ENCODE results near the gene IPO5. TPM values are rescaled to one million over a fixed set of nuclear protein-coding genes. Genes with fewer than 3 reads are reported as not detected.
"Not testable (repeated sequence)": the region's sequence is repeated elsewhere in the genome, so short reads cannot be mapped to it uniquely, and the experiment has no call there.

Gene IPO5
- polyA plus RNA-seq, 4 donors = 8.7 to 104 (median 30.7) TPM

- not testable (repeated sequence) for H3K27me3 ChIP-seq (ENCODE audit: control insufficient read depth in 3 of 3, insufficient read depth in 3 of 3, low read length in 3 of 3); H3K4me3 ChIP-seq (ENCODE audit: low read depth in 1 of 3, low read length in 3 of 3); H3K9me3 ChIP-seq (ENCODE audit: control insufficient read depth in 2 of 2, insufficient read depth in 1 of 2, low read depth in 1 of 2, low read length in 1 of 2); H3K36me3 ChIP-seq (ENCODE audit: control insufficient read depth in 3 of 3, insufficient read depth in 2 of 3, low read depth in 1 of 3, low read length in 3 of 3); FAIRE-seq; H3K4me1 ChIP-seq (ENCODE audit: control insufficient read depth in 3 of 3, insufficient read depth in 2 of 3, low read depth in 1 of 3, low read length in 2 of 3); DNase-seq; H3K27ac ChIP-seq (ENCODE audit: low read depth in 1 of 3, low read length in 2 of 3)
- WGBS, 3 donors = 69 to 72% (median 69%) methylated on average over 4 of the region's 4 CpGs
These were observed 644 bp upstream of the IPO5 start for GRCh38 chr13:97952831-97953230.

DNA sequence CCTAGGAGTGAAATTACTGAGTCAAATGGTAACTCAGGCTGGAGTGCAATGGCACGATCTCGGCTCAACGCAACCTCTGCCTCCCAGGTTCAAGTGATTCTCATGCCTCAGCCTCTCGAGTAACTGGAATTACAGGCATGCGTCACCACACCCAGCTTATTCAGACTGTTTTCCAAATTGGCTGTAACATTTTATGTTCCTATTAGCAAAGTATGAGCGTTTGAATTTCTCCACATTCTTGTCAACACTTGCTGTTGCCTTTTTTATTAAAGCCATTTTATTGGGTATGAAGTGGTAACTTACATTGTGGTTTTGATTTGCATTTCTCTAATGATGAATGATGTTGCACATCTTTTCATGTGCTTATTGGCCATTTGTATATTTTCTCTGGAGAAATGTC is 7.9 kb downstream of the IPO5 start:
- H3K27me3 ChIP-seq (ENCODE audit: control insufficient read depth in 3 of 3, insufficient read depth in 3 of 3, low read length in 3 of 3) = no peaks in the 10 kb centered on the region
- no peaks in the 10 kb centered on the region for H3K4me1 ChIP-seq (ENCODE audit: control insufficient read depth in 3 of 3, insufficient read depth in 2 of 3, low read depth in 1 of 3, low read length in 2 of 3)
- FAIRE-seq = no peak
- 91 to 92% (median 91%) methylated on average over 6 of the region's 6 CpGs for WGBS, 3 donors
- no peaks in the 10 kb centered on the region for H3K9me3 ChIP-seq (ENCODE audit: control insufficient read depth in 2 of 2, insufficient read depth in 1 of 2, low read depth in 1 of 2, low read length in 1 of 2)
- H3K36me3 ChIP-seq (ENCODE audit: control insufficient read depth in 3 of 3, insufficient read depth in 2 of 3, low read depth in 1 of 3, low read length in 3 of 3) = no peaks in the 10 kb centered on the region
- DNase-seq = no peak
- no peak overlapping the region for H3K27ac ChIP-seq (ENCODE audit: low read depth in 1 of 3, low read length in 2 of 3)
- H3K4me3 ChIP-seq (ENCODE audit: low read depth in 1 of 3, low read length in 3 of 3) = no peak overlapping the region

DNA sequence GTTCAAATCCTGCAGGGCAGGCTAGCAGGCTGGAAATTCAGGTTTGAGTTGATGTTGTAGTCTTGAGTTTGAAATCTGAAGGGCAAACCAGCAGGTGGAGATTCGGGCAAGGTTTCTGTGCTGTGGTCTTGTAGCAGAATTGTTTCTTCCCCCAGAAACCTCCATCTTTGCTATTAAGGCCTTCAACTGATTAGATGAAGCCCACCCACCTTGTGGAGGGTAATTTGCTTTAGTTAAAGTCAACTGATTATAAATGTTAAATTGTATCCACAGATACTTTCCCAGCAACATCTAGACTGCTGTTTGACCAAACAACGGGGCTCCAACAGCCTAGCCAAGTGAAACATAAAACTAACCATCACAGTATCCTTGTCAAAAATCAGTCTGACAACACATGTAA is 9.4 kb downstream of the IPO5 start:
- no peaks in the 10 kb centered on the region for H3K9me3 ChIP-seq (ENCODE audit: control insufficient read depth in 2 of 2, insufficient read depth in 1 of 2, low read depth in 1 of 2, low read length in 1 of 2)
- no peaks in the 10 kb centered on the region for H3K36me3 ChIP-seq (ENCODE audit: control insufficient read depth in 3 of 3, insufficient read depth in 2 of 3, low read depth in 1 of 3, low read length in 3 of 3)
- H3K4me3 ChIP-seq (ENCODE audit: low read depth in 1 of 3, low read length in 3 of 3) = no peak overlapping the region
- H3K27ac ChIP-seq (ENCODE audit: low read depth in 1 of 3, low read length in 2 of 3) = no peak overlapping the region
- FAIRE-seq (no peak), DNase-seq (no peak)
- no peaks in the 10 kb centered on the region for H3K4me1 ChIP-seq (ENCODE audit: control insufficient read depth in 3 of 3, insufficient read depth in 2 of 3, low read depth in 1 of 3, low read length in 2 of 3)
- no peaks in the 10 kb centered on the region for H3K27me3 ChIP-seq (ENCODE audit: control insufficient read depth in 3 of 3, insufficient read depth in 3 of 3, low read length in 3 of 3)
- WGBS, 3 donors = 85 to 91% (median 88%) methylated on average over 2 of the region's 2 CpGs

- Histone ChIP-seq H3K27ac (ENCODE audit: low read depth in 1 of 3, low read length in 2 of 3) (no peak overlapping the region), H3K27me3 (ENCODE audit: control insufficient read depth in 3 of 3, insufficient read depth in 3 of 3, low read length in 3 of 3) (no peaks in the 10 kb centered on the region), H3K36me3 (ENCODE audit: control insufficient read depth in 3 of 3, insufficient read depth in 2 of 3, low read depth in 1 of 3, low read length in 3 of 3) (no peaks in the 10 kb centered on the region), H3K4me1 (ENCODE audit: control insufficient read depth in 3 of 3, insufficient read depth in 2 of 3, low read depth in 1 of 3, low read length in 2 of 3) (no peaks in the 10 kb centered on the region), H3K9me3 (ENCODE audit: control insufficient read depth in 2 of 2, insufficient read depth in 1 of 2, low read depth in 1 of 2, low read length in 1 of 2) (no peaks in the 10 kb centered on the region), H3K4me3 (ENCODE audit: low read depth in 1 of 3, low read length in 3 of 3) (no peak overlapping the region)
- DNase-seq = no peak
- no peak for FAIRE-seq
These were observed 13.8 kb downstream of the IPO5 start for GRCh38 chr13:97967226-97967625.

DNA sequence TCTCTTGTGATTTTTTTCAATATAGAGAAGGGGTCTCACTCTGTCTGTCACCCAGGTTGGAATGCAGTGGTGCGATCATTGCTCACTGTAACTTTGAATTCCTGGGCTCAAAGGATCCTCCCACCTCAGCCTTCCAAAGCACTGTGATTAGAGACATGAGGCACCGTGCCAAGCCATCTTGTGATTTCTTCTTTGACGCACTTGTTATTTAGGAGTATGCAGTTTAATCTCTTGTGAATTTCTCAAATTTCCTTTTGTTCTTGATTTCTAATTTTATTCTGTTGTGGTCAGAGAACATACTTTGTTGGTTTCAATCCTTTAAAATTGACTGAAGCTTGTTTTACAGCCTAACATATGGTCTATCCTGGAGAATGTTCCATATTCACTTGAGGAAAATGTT is 14.5 kb downstream of the IPO5 start:
- H3K27me3 ChIP-seq (ENCODE audit: control insufficient read depth in 3 of 3, insufficient read depth in 3 of 3, low read length in 3 of 3) = no peaks in the 10 kb centered on the region
- DNase-seq (peak in 1 of 2 donors; percentile 10), FAIRE-seq (no peak)
- 25 to 74% (median 59%) methylated on average over 3 of the region's 3 CpGs for WGBS, 3 donors
- no peaks in the 10 kb centered on the region for H3K4me1 ChIP-seq (ENCODE audit: control insufficient read depth in 3 of 3, insufficient read depth in 2 of 3, low read depth in 1 of 3, low read length in 2 of 3)
- H3K27ac ChIP-seq (ENCODE audit: low read depth in 1 of 3, low read length in 2 of 3) = no peak overlapping the region
- H3K9me3 ChIP-seq (ENCODE audit: control insufficient read depth in 2 of 2, insufficient read depth in 1 of 2, low read depth in 1 of 2, low read length in 1 of 2) = no peaks in the 10 kb centered on the region
- H3K36me3 ChIP-seq (ENCODE audit: control insufficient read depth in 3 of 3, insufficient read depth in 2 of 3, low read depth in 1 of 3, low read length in 3 of 3) = no peaks in the 10 kb centered on the region
- no peak overlapping the region for H3K4me3 ChIP-seq (ENCODE audit: low read depth in 1 of 3, low read length in 3 of 3)

DNA sequence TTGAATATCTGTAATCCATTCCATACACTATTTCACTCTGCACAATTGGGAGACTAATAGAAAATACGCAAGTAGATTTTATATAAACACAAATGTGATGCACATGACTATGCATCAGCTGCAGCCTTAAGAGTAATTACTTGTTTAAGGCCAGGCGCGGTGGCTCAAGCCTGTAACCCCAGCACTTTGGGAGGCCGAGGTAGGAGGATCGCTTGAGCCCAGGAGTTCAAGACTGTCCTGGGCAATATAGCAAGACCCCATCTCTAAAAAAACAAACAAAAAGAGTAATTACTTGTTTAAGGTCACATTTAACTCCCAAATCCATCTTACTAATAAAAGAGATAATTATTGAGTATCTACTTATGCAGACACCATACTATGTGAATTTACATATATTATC is 18.0 kb downstream of the IPO5 start:
- Histone ChIP-seq H3K4me3 (ENCODE audit: low read depth in 1 of 3, low read length in 3 of 3) (no peak overlapping the region), H3K27me3 (ENCODE audit: control insufficient read depth in 3 of 3, insufficient read depth in 3 of 3, low read length in 3 of 3) (no peaks in the 10 kb centered on the region), H3K4me1 (ENCODE audit: control insufficient read depth in 3 of 3, insufficient read depth in 2 of 3, low read depth in 1 of 3, low read length in 2 of 3) (peaks cover 0 to 4% (median 0%) of the 10 kb centered on the region in 3 donors), H3K27ac (ENCODE audit: low read depth in 1 of 3, low read length in 2 of 3) (no peak overlapping the region), H3K9me3 (ENCODE audit: control insufficient read depth in 2 of 2, insufficient read depth in 1 of 2, low read depth in 1 of 2, low read length in 1 of 2) (no peaks in the 10 kb centered on the region), H3K36me3 (ENCODE audit: control insufficient read depth in 3 of 3, insufficient read depth in 2 of 3, low read depth in 1 of 3, low read length in 3 of 3) (no peaks in the 10 kb centered on the region)
- DNase-seq (no peak), FAIRE-seq (no peak)
- 69 to 86% (median 86%) methylated on average over 5 of the region's 5 CpGs for WGBS, 3 donors

DNA sequence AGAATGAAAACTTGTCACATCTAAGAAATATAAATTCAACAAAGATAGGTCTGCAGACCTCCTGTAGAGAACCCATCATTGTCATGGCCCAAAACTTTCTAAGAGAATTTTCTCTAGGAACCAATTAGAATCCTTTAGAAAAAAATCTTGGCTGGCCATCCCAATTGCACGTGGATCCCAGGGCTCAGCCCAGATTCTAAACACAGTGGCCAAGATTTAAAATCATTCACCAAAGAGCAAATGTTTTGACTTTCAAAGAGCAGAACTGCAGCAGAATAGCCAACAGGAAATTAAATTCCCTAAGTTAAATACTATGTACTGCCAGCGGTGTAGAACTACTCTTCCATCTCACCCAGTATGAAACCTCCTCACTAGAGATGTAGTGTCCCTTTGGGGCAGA is 21.3 kb downstream of the IPO5 start:
- Histone ChIP-seq H3K27me3 (ENCODE audit: control insufficient read depth in 3 of 3, insufficient read depth in 3 of 3, low read length in 3 of 3) (no peaks in the 10 kb centered on the region), H3K9me3 (ENCODE audit: control insufficient read depth in 2 of 2, insufficient read depth in 1 of 2, low read depth in 1 of 2, low read length in 1 of 2) (no peaks in the 10 kb centered on the region), H3K4me1 (ENCODE audit: control insufficient read depth in 3 of 3, insufficient read depth in 2 of 3, low read depth in 1 of 3, low read length in 2 of 3) (peaks cover 0 to 5% (median 4%) of the 10 kb centered on the region in 3 donors), H3K4me3 (ENCODE audit: low read depth in 1 of 3, low read length in 3 of 3) (no peak overlapping the region), H3K36me3 (ENCODE audit: control insufficient read depth in 3 of 3, insufficient read depth in 2 of 3, low read depth in 1 of 3, low read length in 3 of 3) (no peaks in the 10 kb centered on the region), H3K27ac (ENCODE audit: low read depth in 1 of 3, low read length in 2 of 3) (no peak overlapping the region)
- 61 to 76% (median 63%) methylated on average over 2 of the region's 2 CpGs for WGBS, 3 donors
- DNase-seq (no peak), FAIRE-seq (no peak)

DNA sequence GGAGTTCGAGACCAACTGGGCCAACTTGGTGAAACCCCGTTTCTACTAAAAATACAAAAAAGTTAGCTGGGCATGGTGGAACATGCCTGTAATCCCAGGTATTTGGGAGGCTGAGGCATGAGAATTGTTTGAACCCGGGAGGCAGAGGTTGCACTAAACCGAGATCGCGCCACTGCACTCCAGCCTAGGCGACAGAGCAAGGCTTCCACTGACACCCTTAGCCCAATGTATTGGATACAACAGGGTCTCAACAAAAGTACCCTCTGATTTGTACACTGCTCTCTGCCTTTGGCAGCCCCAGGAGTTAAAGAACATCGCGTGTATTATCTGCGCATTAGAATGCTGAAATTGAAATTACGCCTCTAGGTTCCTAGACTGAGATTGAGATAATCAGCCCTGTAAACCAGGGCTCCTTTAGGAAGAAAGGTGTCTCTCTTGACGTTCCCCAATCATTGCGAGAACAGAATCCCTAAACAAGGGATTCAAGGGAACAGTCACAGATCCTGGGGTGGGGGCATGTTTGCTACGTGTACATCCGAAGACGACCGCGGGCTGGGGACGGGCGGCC is 21.9 kb downstream of the IPO5 start:
- no peak for DNase-seq
- no peak for FAIRE-seq
- Histone ChIP-seq H3K27me3 (ENCODE audit: control insufficient read depth in 3 of 3, insufficient read depth in 3 of 3, low read length in 3 of 3) (no peaks in the 10 kb centered on the region), H3K4me1 (ENCODE audit: control insufficient read depth in 3 of 3, insufficient read depth in 2 of 3, low read depth in 1 of 3, low read length in 2 of 3) (peaks cover 0 to 5% (median 4%) of the 10 kb centered on the region in 3 donors), H3K4me3 (ENCODE audit: low read depth in 1 of 3, low read length in 3 of 3) (peak overlapping the region in 2 of 3 donors; percentile 91 to 92), H3K27ac (ENCODE audit: low read depth in 1 of 3, low read length in 2 of 3) (peak overlapping the region in 2 of 3 donors; percentile 78 to 97), H3K9me3 (ENCODE audit: control insufficient read depth in 2 of 2, insufficient read depth in 1 of 2, low read depth in 1 of 2, low read length in 1 of 2) (no peaks in the 10 kb centered on the region), H3K36me3 (ENCODE audit: control insufficient read depth in 3 of 3, insufficient read depth in 2 of 3, low read depth in 1 of 3, low read length in 3 of 3) (no peaks in the 10 kb centered on the region)
- 13 to 19% (median 15%) methylated on average over 20 of the region's 20 CpGs for WGBS, 3 donors

Data from small intestine (tissue), 7 donors.